Choroid plexus epithelial cell (primary cell): ENCODE measurements around the gene HTT-AS.

ENCODE experiments used
- DNase-seq: peaks from one replicate; pipeline ENCODE4 v3.0.0-alpha.2; 2010; ENCODE audit warnings: low read depth
- H3K4me3 ChIP-seq: 2 replicates; pipeline ENCODE4 v1.5.1; 2011; ENCODE audit warnings: low read depth, mild to moderate bottlenecking, control low read depth, low read length, moderate library complexity
- CTCF ChIP-seq: conservative IDR thresholded peaks from 2 replicates; pipeline ENCODE4 v1.5.1; 2011; ENCODE audit warnings: low read depth, mild to moderate bottlenecking, control low read depth, inconsistent platforms, low read length, moderate library complexity

HTT-AS gene

GRCh38 chr4:3077796-3078195 lies 3.5 kb upstream of the HTT-AS start:
- H3K4me3 ChIP-seq, result no peak overlapping the region
- no peak for TF ChIP-seq CTCF
- no peak for DNase-seq

- no peak for DNase-seq
- H3K4me3 ChIP-seq, result peak overlapping the region; percentile 95
- TF ChIP-seq CTCF, result no peak
These were observed 1.3 kb upstream of the HTT-AS start for GRCh38 chr4:3075652-3075981.

- peak; percentile 55 for DNase-seq
- no peak for TF ChIP-seq CTCF
- peak overlapping the region; percentile 95 for H3K4me3 ChIP-seq
These were observed 711 bp upstream of the HTT-AS start for GRCh38 chr4:3074846-3075651.

- DNase-seq, result no peak
- H3K4me3 ChIP-seq, result peak overlapping the region; percentile 68
- TF ChIP-seq CTCF, result no peak
These were observed 920 bp downstream of the HTT-AS start for GRCh38 chr4:3073158-3074077.

GRCh38 chr4:3071811-3072210 lies 2.5 kb downstream of the HTT-AS start:
- no peak for TF ChIP-seq CTCF
- no peak for DNase-seq
- no peak overlapping the region for H3K4me3 ChIP-seq

- no peak for DNase-seq
- TF ChIP-seq CTCF, result no peak
- H3K4me3 ChIP-seq, result no peak overlapping the region
These were observed 3.4 kb downstream of the HTT-AS start for GRCh38 chr4:3070709-3071500.
